T47D (cell line): ENCODE data around the gene TUBG2.

Source experiments
- DNase-seq, 2 experiments: peaks; one replicate each; pipeline versions ENCODE4 v3.0.0 to v3.0.0-alpha.2; 2011 to 2012; ENCODE audit warnings: low read depth in 1 of 2, low spot score in 1 of 2
- JUND ChIP-seq: IDR thresholded peaks from 2 replicates; pipeline ENCODE4 v1.6.1; 2012; ENCODE audit warnings: low read depth
- in situ Hi-C: cut with HindIII; loops from 2 replicates; pipeline ENCODE4 v1.10.0; 2016; ENCODE audit warnings: low sequenced_read_pairs, low pct_unique_long_range_greater_than_20kb

The TUBG2 gene

GRCh38 chr17:42675965-42676423 is 16.9 kb downstream of the TUBG2 start:
- in situ Hi-C loops: no loop called here
- peak; percentile 94 to 96 for DNase-seq

GRCh38 chr17:42676424-42677011 is 17.4 kb downstream of the TUBG2 start, which contains the start of gene PLEKHH3:
PLEKHH3 (minus strand) TSS chr17:42676994; CDS start chr17:42676563, 431 bp downstream.
- in situ Hi-C loops: no loop called here

More at GRCh38 chr17:42675965-42676423, 16.9 kb downstream of the TUBG2 start:
- TF ChIP-seq JUND: no peak

GRCh38 chr17:42677012-42677857 is 18.2 kb downstream of the TUBG2 start:
- no peak for TF ChIP-seq JUND
- peak; percentile 100 for DNase-seq
- in situ Hi-C loops: no loop called here

More at GRCh38 chr17:42676424-42677011, 17.4 kb downstream of the TUBG2 start, which contains the start of gene PLEKHH3:
- DNase-seq: no peak
- TF ChIP-seq JUND: no peak

GRCh38 chr17:42677921-42678781 is 19.1 kb downstream of the TUBG2 start:
- in situ Hi-C loops: no loop called here
- peak; percentile 94 to 98 for DNase-seq
- no peak for TF ChIP-seq JUND

- DNase-seq: peak; percentile 50 to 66
- in situ Hi-C loops: no loop called here
- TF ChIP-seq JUND: no peak
Measured at GRCh38 chr17:42678951-42679491, 19.9 kb downstream of the TUBG2 start.

- no peak for TF ChIP-seq JUND
- peak; percentile 90 to 97 for DNase-seq
- in situ Hi-C loops: no loop called here
Measured at GRCh38 chr17:42679492-42680330, 20.6 kb downstream of the TUBG2 start.

- DNase-seq: no peak
Measured at GRCh38 chr17:42680331-42680808, 21.3 kb downstream of the TUBG2 start.

GRCh38 chr17:42681976-42682721 is 23.1 kb downstream of the TUBG2 start, which contains the start of gene CNTNAP1:
CNTNAP1 (plus strand) TSS chr17:42682531; CDS start chr17:42682830, 299 bp downstream.
- TF ChIP-seq JUND: no peak
- DNase-seq: peak; percentile 57 to 85
- in situ Hi-C loops: no loop called here

More at GRCh38 chr17:42680331-42680808, 21.3 kb downstream of the TUBG2 start:
- in situ Hi-C loops: no loop called here
- no peak for TF ChIP-seq JUND

GRCh38 chr17:42682722-42683403 is 23.8 kb downstream of the TUBG2 start:
- in situ Hi-C loops: no loop called here
- TF ChIP-seq JUND: no peak

More at GRCh38 chr17:42682722-42683403, 23.8 kb downstream of the TUBG2 start:
- peak in 1 of 2 experiments; percentile 77 for DNase-seq
